Measurements from ENCODE around the gene ALOX15.

Gene ALOX15

GRCh38 chr17:4587195-4587594 lies 54.3 kb downstream of the ALOX15 start:
- Histone ChIP-seq H3K4me1 (ENCODE audit: insufficient read depth, low read length) (no peaks in the 10 kb centered on the region), H3K27me3 (ENCODE audit: insufficient read depth, low read length, poor library complexity) (peaks cover 6% of the 10 kb centered on the region), H2AFZ (ENCODE audit: low read depth, low read length) (no peak overlapping the region), H3K36me3 (ENCODE audit: insufficient read depth, low read length) (no peaks in the 10 kb centered on the region), H3K9me3 (ENCODE audit: insufficient read depth, low read length, severe bottlenecking) (no peaks in the 10 kb centered on the region), H3K4me2 (ENCODE audit: insufficient read depth, low read length) (no peak overlapping the region), H4K20me1 (ENCODE audit: insufficient read depth, low read length) (no peaks in the 10 kb centered on the region; the same call in 1 of the 2 replicates), H3K79me2 (ENCODE audit: insufficient read depth, low read length) (no peaks in the 10 kb centered on the region), H3K4me3 (ENCODE audit: low read depth in 1 of 2, low read length in 2 of 2) (no peak overlapping the region), H3K9ac (ENCODE audit: low read depth, low read length) (no peak overlapping the region), H3K27ac (ENCODE audit: low read length) (no peak overlapping the region)
- DNase-seq (no peak), ATAC-seq (ENCODE audit: insufficient read depth, low read depth) (no peak)
- TF ChIP-seq EZH2 (IDR thresholded peaks at IDR 0.05; ENCODE audit: borderline replicate concordance, low read depth, low read length, severe bottlenecking) (no peak), CTCF (IDR thresholded peaks at IDR 0.05; ENCODE audit: borderline replicate concordance, extremely low read depth, low read length, poor library complexity, severe bottlenecking) (no peak)

- H3K36me3 ChIP-seq (ENCODE audit: insufficient read depth, low read length), result no peaks in the 10 kb centered on the region
- no peak for DNase-seq
- ATAC-seq (ENCODE audit: insufficient read depth, low read depth), result no peak
- H2AFZ ChIP-seq (ENCODE audit: low read depth, low read length), result no peak overlapping the region
- no peak overlapping the region for H3K27ac ChIP-seq (ENCODE audit: low read length)
- no peaks in the 10 kb centered on the region; the same call in 1 of the 2 replicates for H4K20me1 ChIP-seq (ENCODE audit: insufficient read depth, low read length)
- no peak for TF ChIP-seq CTCF (IDR thresholded peaks at IDR 0.05; ENCODE audit: borderline replicate concordance, extremely low read depth, low read length, poor library complexity, severe bottlenecking)
- TF ChIP-seq EZH2 (IDR thresholded peaks at IDR 0.05; ENCODE audit: borderline replicate concordance, low read depth, low read length, severe bottlenecking), result no peak
- H3K27me3 ChIP-seq (ENCODE audit: insufficient read depth, low read length, poor library complexity), result peaks cover 6% of the 10 kb centered on the region
- H3K4me1 ChIP-seq (ENCODE audit: insufficient read depth, low read length), result no peaks in the 10 kb centered on the region
- H3K4me3 ChIP-seq (ENCODE audit: low read depth in 1 of 2, low read length in 2 of 2), result no peak overlapping the region
- H3K4me2 ChIP-seq (ENCODE audit: insufficient read depth, low read length), result no peak overlapping the region
- no peak overlapping the region for H3K9ac ChIP-seq (ENCODE audit: low read depth, low read length)
- H3K9me3 ChIP-seq (ENCODE audit: insufficient read depth, low read length, severe bottlenecking), result no peaks in the 10 kb centered on the region
- H3K79me2 ChIP-seq (ENCODE audit: insufficient read depth, low read length), result no peaks in the 10 kb centered on the region
Observed at GRCh38 chr17:4586043-4586442, 55.4 kb downstream of the ALOX15 start.

DNA sequence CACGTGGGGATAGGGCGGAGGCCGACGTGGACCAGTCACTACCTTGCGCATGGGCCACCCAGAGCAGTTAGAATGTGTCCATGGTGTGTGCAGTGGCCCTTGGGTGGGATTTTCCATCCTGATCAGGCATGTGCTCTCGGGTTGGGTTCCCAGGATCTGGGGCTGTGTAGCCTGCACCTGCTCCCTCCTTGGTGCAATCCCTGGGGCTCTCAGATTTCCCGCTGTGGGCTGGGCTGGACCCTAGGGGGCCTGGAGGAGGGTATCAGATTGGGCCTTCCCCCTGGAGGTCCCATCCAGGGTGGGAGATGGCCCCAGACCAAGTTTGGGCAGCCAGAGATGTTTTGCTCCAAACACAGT lies 55.9 kb downstream of the ALOX15 start:
- Histone ChIP-seq H3K36me3 (ENCODE audit: insufficient read depth, low read length) (no peaks in the 10 kb centered on the region), H4K20me1 (ENCODE audit: insufficient read depth, low read length) (no peaks in the 10 kb centered on the region; the same call in 1 of the 2 replicates), H3K4me2 (ENCODE audit: insufficient read depth, low read length) (no peak overlapping the region), H3K9ac (ENCODE audit: low read depth, low read length) (no peak overlapping the region), H3K27me3 (ENCODE audit: insufficient read depth, low read length, poor library complexity) (peaks cover 6% of the 10 kb centered on the region), H3K79me2 (ENCODE audit: insufficient read depth, low read length) (no peaks in the 10 kb centered on the region), H3K4me1 (ENCODE audit: insufficient read depth, low read length) (no peaks in the 10 kb centered on the region), H3K9me3 (ENCODE audit: insufficient read depth, low read length, severe bottlenecking) (no peaks in the 10 kb centered on the region), H3K4me3 (ENCODE audit: low read depth in 1 of 2, low read length in 2 of 2) (no peak overlapping the region), H2AFZ (ENCODE audit: low read depth, low read length) (no peak overlapping the region), H3K27ac (ENCODE audit: low read length) (no peak overlapping the region)
- ATAC-seq (ENCODE audit: insufficient read depth, low read depth), result no peak
- TF ChIP-seq EZH2 (IDR thresholded peaks at IDR 0.05; ENCODE audit: borderline replicate concordance, low read depth, low read length, severe bottlenecking) (no peak), CTCF (IDR thresholded peaks at IDR 0.05; ENCODE audit: borderline replicate concordance, extremely low read depth, low read length, poor library complexity, severe bottlenecking) (no peak)
- no peak for DNase-seq
